Left lung (tissue), 10 donors: ENCODE data around the gene FXYD1. TPM values are rescaled to one million over a fixed set of nuclear protein-coding genes. Genes with fewer than 3 reads are reported as not detected.
A peak's percentile ranks its signal among the peaks of the same experiment; 100 is the strongest.

Experiments used
- ATAC-seq: fragments of 200-7000 bp; cut with Tn5 transposase; one replicate; pipeline ENCODE4 v1.9.1; 2020; ENCODE audit warnings: moderate library complexity
- DNase-seq, 4 donors: peaks; one replicate each; pipeline ENCODE4 v3.0.0-alpha.2; 2013 to 2020
- H3K27ac ChIP-seq, 2 donors: fragments of 200-600 bp; sonication (generic) in 1 of 2; one replicate each; pipeline versions ENCODE4 v1.5.0 to v1.8.0; 2020 to 2021
- H3K27me3 ChIP-seq, 2 donors: fragments of 200-600 bp; sonication (generic) in 1 of 2; one replicate each; pipeline versions ENCODE4 v1.5.0 to v1.8.0; 2020 to 2021
- H3K36me3 ChIP-seq, 2 donors: fragments of 200-600 bp; sonication (generic) in 1 of 2; one replicate each; pipeline versions ENCODE4 v1.5.0 to v1.8.0; 2020 to 2021
- H3K4me1 ChIP-seq, 2 donors: fragments of 200-600 bp; one replicate each; pipeline ENCODE4 v1.8.0; 2021
- H3K4me3 ChIP-seq, 2 donors: fragments of 200-600 bp; sonication (generic) in 1 of 2; one replicate each; pipeline versions ENCODE4 v1.5.0 to v1.8.0; 2020 to 2021; ENCODE audit warnings: mild to moderate bottlenecking in 1 of 2
- H3K9me3 ChIP-seq, 2 donors: fragments of 200-600 bp; sonication (generic) in 1 of 2; one replicate each; pipeline versions ENCODE4 v1.5.0 to v1.8.0; 2020 to 2021
- CTCF ChIP-seq, 2 donors: fragments of 200-600 bp; sonication (generic) in 1 of 2; IDR thresholded peaks; one replicate each; pipeline versions ENCODE4 v1.5.0 to v1.8.0; 2021; ENCODE audit warnings: antibody characterized with exemption in 2 of 2
- intact Hi-C, 2 donors: fragments of 100-400 bp; cut with DNase I; formaldehyde crosslinking; loops; one replicate each; pipeline versions ENCODE4 v1.11.2 to v1.14.2; 2022
- polyA plus RNA-seq, 6 donors: library from polyadenylated mRNA; unstranded; fragments of 120-200 nt; gene quantifications; one replicate each; pipeline ENCODE4 v1.2.1, GENCODE V29; 2013; ENCODE audit not compliant: insufficient read length in 6 of 6
- total RNA-seq, 2 donors: library from RNA; stranded (reverse); fragmentation: NEBNext Ultra II Directional; extraction: Animal tissue kit (Norgen Biotek cat#: 25700); gene quantifications; one replicate each; pipeline ENCODE4 v1.2.1, GENCODE V29; 2021
- donor health status: DM: no; HTN: yes; CAD: no.
- donor health status: DM: no; HTN: no; CAD: no.

The FXYD1 gene
- total and polyA plus RNA-seq, 8 donors: 20.1 to 67.0 (median 53.1) TPM

GRCh38 chr19:35160629-35161433, 22.2 kb downstream of the FXYD1 start:
- H3K4me1 ChIP-seq: peaks cover 2 to 9% of the 10 kb centered on the region in 2 donors
- peak in 1 of 4 donors; percentile 0 for DNase-seq
- no peak for ATAC-seq
- TF ChIP-seq CTCF (IDR thresholded peaks at IDR 0.05): no peak
- no peak overlapping the region for H3K4me3 ChIP-seq
- peaks cover 0 to 91% of the 10 kb centered on the region in 2 donors for H3K36me3 ChIP-seq
- H3K27me3 ChIP-seq: no peaks in the 10 kb centered on the region
- intact Hi-C loops: no loop called here
- no peak overlapping the region for H3K27ac ChIP-seq
- H3K9me3 ChIP-seq: peaks cover 0 to 39% of the 10 kb centered on the region in 2 donors

- H3K36me3 ChIP-seq: peaks cover 0 to 96% of the 10 kb centered on the region in 2 donors
- H3K4me3 ChIP-seq: no peak overlapping the region
- intact Hi-C loops: no loop called here
- no peak overlapping the region for H3K27ac ChIP-seq
- DNase-seq (no peak), ATAC-seq (no peak)
- peaks cover 0 to 45% of the 10 kb centered on the region in 2 donors for H3K9me3 ChIP-seq
- no peak for TF ChIP-seq CTCF (IDR thresholded peaks at IDR 0.05)
- no peaks in the 10 kb centered on the region for H3K27me3 ChIP-seq
- peaks cover 0 to 3% of the 10 kb centered on the region in 2 donors for H3K4me1 ChIP-seq
Observed at GRCh38 chr19:35161434-35161743, 22.8 kb downstream of the FXYD1 start.

- intact Hi-C loops: no loop called here
- peaks cover 0 to 50% of the 10 kb centered on the region in 2 donors for H3K9me3 ChIP-seq
- no peak overlapping the region for H3K27ac ChIP-seq
- peaks cover 0 to 7% of the 10 kb centered on the region in 2 donors for H3K4me1 ChIP-seq
- ATAC-seq (no peak), DNase-seq (no peak)
- H3K4me3 ChIP-seq: no peak overlapping the region
- no peaks in the 10 kb centered on the region for H3K27me3 ChIP-seq
- TF ChIP-seq CTCF (IDR thresholded peaks at IDR 0.05): no peak
- H3K36me3 ChIP-seq: peaks cover 0 to 99% of the 10 kb centered on the region in 2 donors
Observed at GRCh38 chr19:35162471-35163326, 24.1 kb downstream of the FXYD1 start.

- no peak for ATAC-seq
- intact Hi-C loops: no loop called here
Observed at GRCh38 chr19:35164418-35164817, 25.8 kb downstream of the FXYD1 start.

More at GRCh38 chr19:35164418-35164817, 25.8 kb downstream of the FXYD1 start:
- H3K27ac ChIP-seq: no peak overlapping the region
- H3K36me3 ChIP-seq: peaks cover 0 to 99% of the 10 kb centered on the region in 2 donors
- no peaks in the 10 kb centered on the region for H3K27me3 ChIP-seq
- no peak for DNase-seq
- peaks cover 0 to 7% of the 10 kb centered on the region in 2 donors for H3K4me1 ChIP-seq
- H3K9me3 ChIP-seq: peaks cover 0 to 50% of the 10 kb centered on the region in 2 donors
- no peak overlapping the region for H3K4me3 ChIP-seq
- TF ChIP-seq CTCF (IDR thresholded peaks at IDR 0.05): no peak
